GM11168 (cell line): ENCODE data around the gene GAREM1.
"Not testable (repeated sequence)": the region's sequence is repeated elsewhere in the genome, so short reads cannot be mapped to it uniquely, and the experiment has no call there.

ENCODE experiments used
- in situ Hi-C: fragments of 300-500 bp; cut with MboI; formaldehyde crosslinking; loops from one replicate; pipeline ENCODE4 v1.12.0; 2022; ENCODE audit warnings: low sequenced_read_pairs; ENCODE audit not compliant: unreplicated experiment

Gene GAREM1

DNA sequence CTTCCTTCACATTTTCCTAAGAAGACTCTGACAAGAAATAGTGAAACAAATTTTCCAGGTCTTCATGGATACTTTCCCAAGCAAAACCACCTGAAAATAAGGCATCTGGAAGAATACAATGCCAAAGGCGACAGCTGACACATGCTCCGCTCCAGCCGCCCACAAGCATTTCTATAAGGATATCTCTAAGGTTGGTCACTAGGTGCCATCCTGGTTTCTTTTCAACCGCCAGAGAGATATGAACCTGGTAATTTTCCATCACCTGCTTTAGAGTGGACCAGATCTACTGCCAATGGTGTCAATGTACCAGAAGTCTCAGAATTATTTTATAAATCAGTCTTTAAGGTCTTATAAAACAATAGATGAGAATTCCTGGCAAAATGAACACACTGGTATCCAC, 97.2 kb downstream of the GAREM1 start:
- in situ Hi-C loops, result no loop called here

DNA sequence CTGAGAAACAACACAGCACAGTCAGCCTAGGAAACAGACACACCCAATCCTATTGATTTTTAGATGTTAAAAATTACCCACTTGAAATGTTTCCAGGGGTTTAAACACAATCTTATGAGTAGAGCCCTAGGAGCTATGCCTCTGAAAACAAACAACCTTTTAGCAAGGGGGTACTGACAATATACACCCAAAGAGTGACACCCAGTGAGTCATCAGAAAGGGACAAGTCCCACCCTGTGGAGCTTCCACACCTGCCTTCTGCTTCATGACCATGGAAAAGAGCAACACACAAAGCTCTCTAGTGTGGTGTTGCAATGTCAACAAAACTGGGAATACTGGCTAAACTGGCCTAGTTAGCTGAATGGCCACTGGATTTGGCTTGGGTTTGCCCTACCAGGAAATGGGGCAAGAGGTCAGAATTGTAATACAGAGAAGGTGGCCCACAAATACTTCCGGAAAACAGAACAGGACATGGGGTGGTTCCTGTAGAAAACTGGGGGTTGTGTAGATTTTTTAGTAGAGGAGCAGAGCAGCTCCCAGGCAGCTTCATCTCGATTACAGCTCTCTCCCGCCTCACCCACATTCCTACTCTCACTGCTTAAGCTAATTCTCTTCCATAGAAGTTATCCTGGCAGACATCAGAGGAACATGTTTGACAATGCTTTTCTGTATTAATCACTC, 98.2 kb downstream of the GAREM1 start:
- in situ Hi-C loops, result no loop called here

DNA sequence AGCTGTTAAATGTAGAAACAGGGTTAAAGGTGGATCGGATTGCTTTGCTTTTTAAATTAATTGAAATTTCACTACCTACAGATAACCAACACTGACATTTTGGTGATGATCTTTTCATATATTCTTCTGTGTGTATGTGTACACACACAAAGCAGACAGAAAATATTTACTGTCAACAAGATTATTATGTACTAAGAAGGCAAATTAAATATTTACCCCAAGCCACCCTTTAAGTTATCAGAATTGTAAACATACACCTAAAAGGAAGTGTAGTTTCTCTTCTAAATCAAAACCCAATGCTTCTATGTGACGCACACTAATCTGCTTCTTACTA, 98.7 kb downstream of the GAREM1 start:
- in situ Hi-C loops, result no loop called here

DNA sequence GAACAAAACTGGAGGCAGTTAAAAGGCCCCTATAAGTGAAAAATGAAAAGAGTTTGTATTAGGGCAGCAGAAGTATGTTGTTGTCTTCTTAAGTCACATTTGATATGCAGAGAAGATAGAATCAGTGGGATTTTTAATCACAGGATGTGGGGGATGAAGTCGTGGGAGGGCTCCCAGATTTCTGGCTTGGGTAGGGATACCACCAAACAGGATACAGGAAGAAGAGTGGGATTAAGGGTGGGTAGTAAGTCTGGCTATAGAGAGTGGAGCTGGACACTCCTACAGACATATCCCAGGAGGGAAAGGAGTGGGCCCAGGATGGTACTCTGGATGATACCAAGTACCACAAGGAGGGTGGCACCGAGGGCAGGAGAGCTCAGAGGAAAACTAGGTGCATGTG, 99.3 kb downstream of the GAREM1 start:
- in situ Hi-C loops, result no loop called here

DNA sequence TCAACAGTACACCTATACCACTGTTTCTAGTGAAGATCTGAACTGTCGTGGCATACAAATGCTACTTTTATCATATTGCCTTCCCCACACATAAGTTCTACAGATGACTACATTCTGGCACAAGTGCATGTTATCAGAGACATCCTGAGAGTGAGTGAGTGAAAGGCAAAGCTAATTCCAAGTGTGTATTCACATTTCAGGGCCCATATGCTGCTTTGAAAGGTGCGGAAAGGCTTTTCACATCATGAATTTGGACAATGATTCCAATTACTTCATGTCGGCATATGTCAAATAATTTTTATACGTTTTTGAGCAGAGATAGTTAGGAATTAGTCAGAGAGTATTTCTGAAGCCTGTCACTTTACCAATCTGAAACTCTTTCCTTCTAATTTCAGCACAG, 101.7 kb downstream of the GAREM1 start:
- in situ Hi-C loops, result no loop called here

DNA sequence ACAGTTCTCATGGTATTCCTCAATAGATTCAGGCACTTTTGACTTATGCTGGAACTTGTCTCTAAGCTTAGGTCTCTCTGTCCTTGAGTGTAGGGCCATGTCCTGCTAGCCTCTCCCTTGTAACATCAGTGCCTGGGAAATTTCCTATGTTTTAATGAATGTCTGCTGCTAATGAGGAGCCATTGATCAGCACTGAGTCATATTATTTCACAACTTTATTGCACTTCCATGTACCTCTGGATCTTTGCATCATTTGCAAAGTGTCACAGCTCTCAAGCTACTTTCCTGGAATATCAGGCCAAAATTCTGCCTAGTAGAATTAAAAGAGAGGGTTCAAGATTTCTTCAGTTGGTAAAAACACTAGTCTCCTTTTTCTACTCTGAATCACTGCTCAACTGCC, 102.5 kb downstream of the GAREM1 start:
- in situ Hi-C loops, result no loop called here

DNA sequence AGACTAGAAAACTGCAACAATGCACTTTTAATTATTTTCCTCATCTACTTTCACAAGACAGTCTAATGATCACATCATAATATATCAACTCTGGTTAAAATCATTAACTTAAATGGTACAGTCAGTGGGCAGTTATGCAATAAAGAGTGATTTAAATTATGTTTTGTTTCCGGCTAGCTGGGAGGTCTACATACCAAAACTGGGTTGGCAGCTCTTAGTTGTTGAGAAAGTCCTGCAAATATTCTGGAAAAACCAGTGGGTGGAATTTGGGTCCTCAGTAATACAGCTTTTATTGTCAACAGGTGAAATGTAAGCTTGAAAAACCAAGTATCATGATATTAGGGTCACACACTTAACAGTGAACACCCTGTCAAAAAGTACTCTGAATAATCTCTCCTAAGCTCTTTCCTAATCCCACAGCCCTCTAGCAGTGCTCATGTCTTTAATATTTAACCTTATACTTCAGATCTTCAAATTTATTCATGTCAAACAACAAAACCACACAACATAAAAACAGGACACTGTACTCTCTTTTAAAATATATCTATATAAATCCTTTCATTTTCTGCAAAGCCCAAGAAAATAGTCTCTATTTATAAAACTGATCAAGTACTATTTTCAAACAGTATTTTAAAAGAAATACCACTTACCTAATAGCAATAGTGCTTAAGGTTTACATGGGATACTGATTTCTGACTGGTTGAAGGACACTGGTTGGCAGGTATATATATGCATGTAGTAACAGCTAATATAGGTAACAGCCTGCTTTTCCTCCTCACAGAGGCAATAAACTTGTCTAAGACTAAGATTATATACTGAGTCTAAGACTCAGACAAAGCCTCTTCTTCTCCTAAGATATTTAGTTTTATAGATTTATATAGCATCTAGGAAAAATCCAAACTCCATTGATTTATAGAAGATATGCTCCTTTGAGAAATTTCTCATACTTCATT, 103.8 kb downstream of the GAREM1 start:
- in situ Hi-C loops, result no loop called here

DNA sequence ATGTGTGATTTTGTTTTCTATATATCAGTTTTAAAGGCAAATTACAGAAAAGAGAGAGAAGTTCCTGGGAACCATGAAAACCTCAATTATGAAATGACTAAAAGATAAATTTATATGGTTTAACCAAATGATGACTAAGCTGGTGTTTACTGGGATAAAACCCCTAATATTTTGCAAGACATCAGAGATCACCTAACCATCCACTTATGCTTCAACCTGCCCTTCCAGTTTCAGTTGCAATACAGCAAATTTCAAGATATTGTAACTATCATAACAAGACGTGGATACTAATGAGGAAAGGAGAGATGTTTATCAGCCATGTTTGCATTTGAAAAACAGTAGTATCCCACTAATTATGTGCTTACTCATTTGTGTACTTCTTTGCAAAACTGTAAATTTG, 108.2 kb downstream of the GAREM1 start:
- in situ Hi-C loops, result no loop called here

DNA sequence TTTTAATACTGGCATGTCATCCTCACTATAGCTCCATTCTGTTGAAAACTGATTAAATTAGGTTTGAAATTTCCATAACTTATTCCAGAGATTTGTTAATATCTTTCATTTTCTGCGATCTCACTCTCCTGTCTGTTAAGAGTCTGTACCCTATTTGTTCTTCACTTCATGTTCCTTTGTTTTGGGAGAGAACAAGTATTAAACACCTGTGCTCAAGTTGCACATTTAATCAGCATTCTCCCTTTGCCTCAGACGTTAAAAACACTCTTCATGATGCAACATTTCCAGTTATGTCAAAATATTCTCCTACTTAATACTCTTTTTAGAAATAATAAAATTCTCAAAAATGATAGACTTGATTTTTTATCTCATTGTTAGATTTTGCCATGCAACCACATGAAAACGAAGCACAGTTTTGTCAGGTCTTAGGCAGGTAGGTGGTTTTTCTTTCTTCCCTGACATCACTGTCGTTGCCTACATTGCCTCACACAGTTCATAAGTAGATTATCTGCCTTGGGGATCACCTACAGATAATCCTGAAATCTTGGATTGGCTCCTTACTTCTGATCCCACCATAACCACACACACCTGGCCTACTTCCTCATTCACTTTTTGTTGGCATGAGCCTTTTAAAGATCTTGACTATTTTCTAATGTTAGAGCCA, 109.9 kb downstream of the GAREM1 start:
- in situ Hi-C loops, result no loop called here

DNA sequence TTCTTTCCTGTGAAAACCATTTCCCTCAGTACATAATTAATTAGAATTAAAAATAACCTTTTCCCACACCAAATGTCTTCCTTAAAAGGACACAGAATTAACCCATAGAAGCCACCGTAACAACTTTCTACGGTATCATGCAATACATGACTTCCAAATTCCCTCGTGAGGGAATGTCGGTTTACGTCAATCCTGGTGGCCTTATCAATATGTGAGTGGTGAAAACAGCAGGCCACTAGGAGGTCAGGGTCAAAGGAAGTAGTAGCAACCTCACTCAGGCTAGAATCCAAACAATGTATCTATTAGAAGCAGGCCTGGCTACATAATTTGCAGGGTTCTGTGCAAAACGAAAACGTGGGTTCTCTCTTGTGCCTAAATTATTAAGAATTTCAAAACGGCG, 112.2 kb downstream of the GAREM1 start:
- in situ Hi-C loops, result no loop called here

DNA sequence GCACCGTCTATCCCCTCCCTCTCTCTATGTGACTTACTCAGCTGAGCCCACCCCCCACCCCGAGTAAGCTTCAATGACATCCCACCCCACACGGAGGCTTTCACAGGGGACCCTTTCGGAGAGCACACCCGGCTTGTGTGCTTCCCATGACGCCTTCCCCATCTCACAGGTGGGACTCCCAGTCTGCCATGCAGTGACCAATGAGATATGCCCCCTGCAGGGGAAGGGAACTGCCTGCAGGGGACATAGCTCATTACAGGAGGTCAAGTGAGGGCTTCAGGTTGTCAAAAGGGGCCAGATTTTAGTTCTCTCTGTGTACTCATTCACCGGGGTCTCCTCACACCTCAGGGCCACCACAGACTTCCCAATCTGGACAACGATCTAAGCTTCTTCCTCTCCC, 112.6 kb downstream of the GAREM1 start:
- in situ Hi-C loops, result no loop called here

DNA sequence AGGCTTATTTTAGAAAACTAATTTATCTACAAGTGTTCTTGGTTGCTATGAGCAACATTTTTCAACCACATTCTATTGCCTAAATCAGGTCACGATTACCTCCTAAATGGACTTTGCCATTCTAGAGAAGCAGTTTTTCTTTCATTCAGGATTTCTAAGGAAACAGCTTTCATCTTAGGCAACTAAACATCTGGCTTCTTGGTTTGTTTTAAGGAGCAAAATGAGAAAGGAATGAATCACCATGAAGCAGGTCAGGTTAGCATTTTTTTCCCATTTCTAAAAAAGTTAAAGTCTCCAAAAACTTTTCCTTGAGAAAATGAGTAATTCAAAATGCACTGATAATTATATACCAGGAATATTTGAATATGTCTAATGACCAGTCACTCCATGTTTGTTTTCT, 114.8 kb downstream of the GAREM1 start:
- in situ Hi-C loops, result no loop called here

DNA sequence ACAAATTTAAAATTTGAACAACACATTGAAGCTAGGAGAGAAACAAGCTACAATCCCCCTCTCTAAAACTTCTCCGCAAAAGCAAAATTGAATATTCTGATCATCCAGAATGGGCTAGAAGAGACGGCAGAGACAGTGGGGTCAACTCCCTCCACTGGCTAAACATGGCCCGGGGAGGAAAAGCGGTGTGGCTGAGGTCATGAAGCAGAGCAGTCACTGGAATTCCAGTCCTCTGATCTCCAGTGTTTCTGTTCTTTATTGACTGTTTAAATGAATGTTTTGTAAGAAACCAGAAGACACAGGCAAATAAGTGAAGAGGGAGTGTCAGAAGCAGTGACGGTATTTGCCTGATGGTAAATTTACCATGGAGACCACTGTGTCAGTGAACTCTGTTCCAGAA, 116.2 kb downstream of the GAREM1 start:
- in situ Hi-C loops, result no loop called here

DNA sequence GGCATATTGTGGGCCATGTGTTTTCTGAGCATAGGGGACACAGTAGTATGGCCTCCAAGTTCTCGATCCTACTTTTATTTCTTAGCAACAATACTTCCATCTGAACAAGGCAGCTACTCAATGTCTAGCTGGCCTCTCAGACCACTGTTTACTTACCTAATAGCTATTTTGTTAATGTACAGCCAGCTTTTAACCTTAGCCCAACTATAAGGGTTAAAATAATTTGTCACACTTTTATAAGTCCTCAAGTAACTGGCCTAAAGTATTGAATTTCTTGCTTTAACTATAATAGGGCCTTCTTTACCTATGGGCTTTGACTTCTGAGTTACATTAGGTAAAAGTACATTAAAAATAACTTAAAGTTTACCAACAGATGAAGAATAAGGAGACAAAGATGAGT, 117.4 kb downstream of the GAREM1 start:
- in situ Hi-C loops, result no loop called here

DNA sequence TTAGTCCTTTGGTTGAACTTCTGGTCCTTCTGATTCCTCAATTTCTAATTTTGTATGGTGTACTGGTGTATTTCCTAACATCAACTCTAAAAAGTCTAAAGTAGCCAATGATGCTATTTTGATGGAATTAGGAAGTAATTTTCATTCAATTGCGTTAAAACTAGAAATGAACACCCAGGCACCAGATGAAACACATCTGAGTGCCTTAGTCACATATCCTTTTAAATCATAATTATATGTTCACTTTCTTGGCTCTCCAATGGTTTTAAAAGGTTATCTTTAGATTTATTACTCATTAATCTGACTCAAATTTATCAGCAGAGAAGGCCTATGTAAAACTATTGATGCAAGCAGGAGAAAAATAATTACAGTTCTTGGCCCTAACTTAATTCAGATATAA, 119.7 kb downstream of the GAREM1 start:
- in situ Hi-C loops, result no loop called here

DNA sequence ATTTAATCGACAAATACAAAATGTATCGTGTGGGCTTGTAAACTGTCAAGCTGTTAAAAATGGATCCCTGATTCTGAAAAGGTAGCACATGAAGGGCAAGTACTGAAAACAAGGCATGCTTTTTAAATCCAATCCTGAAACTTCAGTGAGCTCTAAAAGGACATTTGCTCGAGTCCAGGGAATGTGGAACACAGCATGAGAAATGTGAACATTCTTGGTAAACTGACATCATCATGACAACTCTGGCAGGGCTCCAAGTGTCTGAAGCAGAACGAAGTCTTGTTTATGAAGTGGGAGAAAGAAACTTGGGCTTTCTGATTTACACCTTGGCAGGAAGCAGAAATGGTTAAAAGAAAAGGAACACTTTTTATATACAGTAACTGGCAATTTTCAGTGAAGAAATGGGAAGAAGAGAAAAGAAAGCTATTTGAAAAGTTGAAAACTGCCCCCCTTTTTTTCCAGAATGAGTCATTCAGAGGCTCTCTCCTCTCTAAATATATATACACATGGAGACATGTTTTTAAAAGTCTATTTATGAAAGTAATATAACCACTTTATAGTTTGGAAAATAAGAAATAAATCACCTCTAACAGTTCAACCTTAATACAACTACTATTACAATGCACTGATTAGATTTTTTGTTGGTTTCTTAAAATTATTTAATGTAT, 120.8 kb downstream of the GAREM1 start:
- in situ Hi-C loops, result no loop called here

DNA sequence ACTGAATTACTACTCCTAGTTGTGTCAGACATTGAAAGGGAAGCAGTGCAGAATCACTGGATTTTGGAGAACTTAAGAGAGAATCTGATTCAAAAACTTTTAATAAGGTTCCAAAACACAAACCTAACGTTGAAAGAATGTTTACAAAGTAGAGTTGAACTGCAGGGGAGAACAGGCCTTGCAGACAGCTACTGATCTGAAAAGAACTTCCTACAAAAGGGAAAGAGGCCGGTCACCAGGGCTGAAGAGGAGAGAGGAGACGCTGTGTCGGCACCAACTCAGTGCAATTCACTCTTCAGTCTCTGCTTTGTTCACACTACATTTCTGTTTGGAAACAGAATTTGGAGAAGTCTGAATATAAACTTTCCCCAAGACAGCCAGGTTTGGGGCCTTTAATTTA, 124.0 kb downstream of the GAREM1 start:
- in situ Hi-C loops, result no loop called here

DNA sequence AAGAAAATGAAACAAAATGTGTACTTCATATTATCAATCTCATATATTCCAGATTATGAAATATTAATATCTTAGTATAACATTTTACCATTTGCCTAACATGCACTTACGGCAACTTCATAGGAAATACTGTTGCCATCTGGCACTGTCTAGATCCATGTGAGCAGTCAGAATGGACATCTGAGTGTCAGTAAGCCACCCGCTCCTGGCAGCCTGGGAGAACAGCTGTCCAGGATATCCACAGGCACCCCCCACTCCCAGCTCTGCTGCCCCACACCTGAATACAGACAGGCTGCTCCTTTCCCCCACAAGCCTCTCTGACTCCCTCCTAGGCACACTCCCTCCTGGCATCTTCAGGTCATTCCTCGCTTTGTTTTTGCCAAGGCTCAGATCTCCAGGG, 127.0 kb downstream of the GAREM1 start:
- in situ Hi-C loops, result no loop called here

DNA sequence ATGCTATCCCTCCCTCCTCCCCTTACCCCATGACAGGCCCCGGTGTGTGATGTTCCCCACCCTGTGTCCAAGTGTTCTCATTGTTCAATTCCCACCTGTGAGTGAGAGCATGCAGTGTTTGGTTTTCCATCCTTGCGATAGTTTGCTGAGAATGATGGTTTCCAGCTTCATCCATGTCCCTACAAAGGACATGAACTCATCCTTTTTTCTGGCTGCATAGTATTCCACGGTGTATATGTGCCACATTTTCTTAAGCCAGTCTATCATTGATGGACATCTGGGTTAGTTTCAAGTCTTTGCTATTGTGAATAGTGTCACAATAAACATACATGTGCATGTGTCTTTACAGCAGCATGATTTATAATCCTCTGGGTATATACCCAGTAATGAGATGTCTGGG, 129.6 kb downstream of the GAREM1 start:
- in situ Hi-C loops, result not testable (repeated sequence)

DNA sequence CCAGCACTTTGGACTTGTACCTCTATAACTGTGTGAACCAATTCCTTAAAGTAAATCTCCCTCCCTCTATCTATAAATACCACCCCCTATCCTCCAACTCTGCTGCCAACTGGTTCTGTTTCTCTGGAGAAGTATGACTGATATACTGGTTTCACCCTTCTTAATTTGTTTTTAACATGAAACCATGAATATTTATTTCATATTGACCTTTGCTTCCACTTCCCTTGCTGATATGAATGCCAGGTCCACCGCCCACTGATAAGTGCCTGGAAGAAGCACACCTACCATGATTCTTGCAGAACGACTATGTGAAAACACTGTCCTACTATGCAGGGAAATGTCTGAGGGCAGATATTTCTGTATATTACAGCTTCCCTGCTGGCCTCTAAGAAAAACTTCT, 131.6 kb downstream of the GAREM1 start:
- in situ Hi-C loops, result no loop called here

DNA sequence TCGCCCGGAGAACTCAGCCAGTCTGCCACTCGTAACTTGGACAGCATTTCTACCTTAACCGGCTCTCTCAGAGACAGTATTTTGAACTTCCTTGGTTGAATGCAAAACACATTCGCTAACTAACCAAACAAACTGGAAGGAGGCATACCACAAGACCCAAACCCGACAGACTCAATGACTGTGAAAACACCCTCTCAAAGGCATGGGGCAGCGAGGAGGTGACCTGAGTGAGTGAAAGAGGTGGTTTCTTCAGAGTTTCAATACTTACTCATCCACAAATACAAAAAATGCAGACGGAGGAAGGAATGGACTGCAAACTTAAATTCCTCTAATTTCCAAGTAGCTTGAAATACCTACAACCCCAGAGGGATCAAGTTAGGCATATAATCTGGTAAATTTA, 132.9 kb downstream of the GAREM1 start:
- in situ Hi-C loops, result no loop called here
